Stomach smooth muscle (tissue), 2 donors: ENCODE measurements around the gene GPR183.

ENCODE experiments used
- H3K27ac ChIP-seq: one replicate; pipeline ENCODE4 v1.7.0; 2013; ENCODE audit warnings: mild to moderate bottlenecking, low read length, inconsistent platforms
- H3K27me3 ChIP-seq, 2 donors: one replicate each; pipeline ENCODE4 v1.7.0; 2013; ENCODE audit warnings: low read length in 2 of 2; ENCODE audit not compliant: insufficient read depth in 2 of 2, control insufficient read depth in 1 of 2
- H3K36me3 ChIP-seq, 2 donors: one replicate each; pipeline ENCODE4 v1.7.0; 2013; ENCODE audit warnings: low read length in 2 of 2; ENCODE audit not compliant: control insufficient read depth in 2 of 2, insufficient read depth in 2 of 2
- H3K4me1 ChIP-seq: one replicate; pipeline ENCODE4 v1.7.0; 2013; ENCODE audit warnings: low read length; ENCODE audit not compliant: control insufficient read depth, insufficient read depth
- H3K4me3 ChIP-seq, 2 donors: one replicate each; pipeline ENCODE4 v1.7.0; 2013; ENCODE audit warnings: low read length in 2 of 2
- H3K9ac ChIP-seq, 2 donors: one replicate each; pipeline ENCODE4 v1.7.0; 2013; ENCODE audit warnings: low read length in 2 of 2, mild to moderate bottlenecking in 1 of 2
- H3K9me3 ChIP-seq, 2 donors: one replicate each; pipeline ENCODE4 v1.7.0; 2013; ENCODE audit warnings: low read length in 2 of 2; ENCODE audit not compliant: control insufficient read depth in 2 of 2
- donor health status: healthy.
- donor health status: Pancreatic carcinoma.

Gene GPR183

GRCh38 chr13:99270518-99270917 is 36.7 kb downstream of the GPR183 start:
- no peak overlapping the region for H3K27ac ChIP-seq
- no peaks in the 10 kb centered on the region for H3K4me1 ChIP-seq
- H3K9ac ChIP-seq: no peak overlapping the region
- peaks cover 0 to 4% of the 10 kb centered on the region in 2 donors for H3K9me3 ChIP-seq
- H3K36me3 ChIP-seq: peaks cover 3 to 4% of the 10 kb centered on the region in 2 donors
- no peaks in the 10 kb centered on the region for H3K27me3 ChIP-seq
- no peak overlapping the region for H3K4me3 ChIP-seq

GRCh38 chr13:99269627-99270241 is 37.5 kb downstream of the GPR183 start:
- peaks cover 0 to 4% of the 10 kb centered on the region in 2 donors for H3K9me3 ChIP-seq
- H3K9ac ChIP-seq: no peak overlapping the region
- H3K4me1 ChIP-seq: no peaks in the 10 kb centered on the region
- no peak overlapping the region for H3K4me3 ChIP-seq
- no peak overlapping the region for H3K27ac ChIP-seq
- no peaks in the 10 kb centered on the region for H3K27me3 ChIP-seq
- peaks cover 0 to 4% of the 10 kb centered on the region in 2 donors for H3K36me3 ChIP-seq

GRCh38 chr13:99268822-99269221 is 38.4 kb downstream of the GPR183 start:
- Histone ChIP-seq H3K27ac (no peak overlapping the region), H3K36me3 (peaks cover 0 to 7% of the 10 kb centered on the region in 2 donors), H3K4me1 (no peaks in the 10 kb centered on the region), H3K9ac (no peak overlapping the region), H3K4me3 (no peak overlapping the region), H3K9me3 (peaks cover 0 to 4% of the 10 kb centered on the region in 2 donors), H3K27me3 (no peaks in the 10 kb centered on the region)

- Histone ChIP-seq H3K4me1 (no peaks in the 10 kb centered on the region), H3K27ac (no peak overlapping the region), H3K27me3 (no peaks in the 10 kb centered on the region), H3K9ac (no peak overlapping the region), H3K36me3 (peaks cover 0 to 7% of the 10 kb centered on the region in 2 donors), H3K4me3 (no peak overlapping the region), H3K9me3 (peaks cover 0 to 4% of the 10 kb centered on the region in 2 donors)
These were observed 39.3 kb downstream of the GPR183 start for GRCh38 chr13:99267927-99268326.

GRCh38 chr13:99266827-99267226 is 40.4 kb downstream of the GPR183 start:
- no peak overlapping the region for H3K27ac ChIP-seq

GRCh38 chr13:99265821-99266426 is 41.3 kb downstream of the GPR183 start:
- Histone ChIP-seq H3K36me3 (peaks cover 0 to 7% of the 10 kb centered on the region in 2 donors), H3K4me3 (no peak overlapping the region), H3K27ac (no peak overlapping the region), H3K4me1 (no peaks in the 10 kb centered on the region), H3K9me3 (no peaks in the 10 kb centered on the region), H3K9ac (no peak overlapping the region), H3K27me3 (no peaks in the 10 kb centered on the region)

More at GRCh38 chr13:99266827-99267226, 40.4 kb downstream of the GPR183 start:
- Histone ChIP-seq H3K4me1 (no peaks in the 10 kb centered on the region), H3K36me3 (peaks cover 0 to 7% of the 10 kb centered on the region in 2 donors), H3K4me3 (no peak overlapping the region), H3K9ac (no peak overlapping the region), H3K27me3 (no peaks in the 10 kb centered on the region), H3K9me3 (no peaks in the 10 kb centered on the region)

GRCh38 chr13:99265162-99265800 is 41.9 kb downstream of the GPR183 start:
- Histone ChIP-seq H3K9ac (no peak overlapping the region), H3K4me3 (no peak overlapping the region), H3K9me3 (no peaks in the 10 kb centered on the region), H3K36me3 (peaks cover 0 to 7% of the 10 kb centered on the region in 2 donors), H3K27ac (no peak overlapping the region), H3K27me3 (no peaks in the 10 kb centered on the region), H3K4me1 (no peaks in the 10 kb centered on the region)

GRCh38 chr13:99264051-99264450 is 43.1 kb downstream of the GPR183 start:
- peaks cover 0 to 11% of the 10 kb centered on the region in 2 donors for H3K36me3 ChIP-seq
- H3K27me3 ChIP-seq: no peaks in the 10 kb centered on the region
- H3K4me1 ChIP-seq: no peaks in the 10 kb centered on the region
- H3K9ac ChIP-seq: no peak overlapping the region
- H3K4me3 ChIP-seq: no peak overlapping the region
- H3K27ac ChIP-seq: no peak overlapping the region
- no peaks in the 10 kb centered on the region for H3K9me3 ChIP-seq

- H3K4me3 ChIP-seq: no peak overlapping the region
- no peaks in the 10 kb centered on the region for H3K27me3 ChIP-seq
- no peaks in the 10 kb centered on the region for H3K9me3 ChIP-seq
- H3K4me1 ChIP-seq: no peaks in the 10 kb centered on the region
- H3K9ac ChIP-seq: no peak overlapping the region
- no peak overlapping the region for H3K27ac ChIP-seq
- H3K36me3 ChIP-seq: peaks cover 0 to 11% of the 10 kb centered on the region in 2 donors
These were observed 43.9 kb downstream of the GPR183 start for GRCh38 chr13:99263126-99263785.

- no peaks in the 10 kb centered on the region for H3K4me1 ChIP-seq
- H3K4me3 ChIP-seq: no peak overlapping the region
- H3K27me3 ChIP-seq: no peaks in the 10 kb centered on the region
- H3K9ac ChIP-seq: no peak overlapping the region
- H3K9me3 ChIP-seq: no peaks in the 10 kb centered on the region
- peaks cover 0 to 7% of the 10 kb centered on the region in 2 donors for H3K36me3 ChIP-seq
- no peak overlapping the region for H3K27ac ChIP-seq
These were observed 46.1 kb downstream of the GPR183 start for GRCh38 chr13:99261059-99261458.
